OCI-LY7 (cell line): ENCODE data around the gene EPHB1. TPM values are rescaled to one million over a fixed set of nuclear protein-coding genes. Genes with fewer than 3 reads are reported as not detected.

Source experiments
- BruUV-seq: library from RNA; stranded (reverse); fragments of 400-500 nt; replicated peaks from 2 replicates; lab custom pipeline; 2021; lab: Mats Ljungman, UMichigan
- CTCF ChIA-PET: fragments of 300-600 bp; sonication (Branson Sonifier 250); formaldehyde crosslinking; loops from one replicate; lab custom pipeline; 2022; ENCODE audit warnings: antibody characterized with exemption; ENCODE audit not compliant: unreplicated experiment; lab: Charles Lee
- POLR2A ChIA-PET: fragments of 300-600 bp; sonication (Branson Sonifier 250); formaldehyde crosslinking; loops from one replicate; lab custom pipeline; 2022; ENCODE audit warnings: antibody characterized with exemption; lab: Charles Lee
- DNase-seq: peaks from one replicate; pipeline ENCODE4 v3.0.0-alpha.2; 2015; ENCODE audit warnings: low spot score
- H2AFZ ChIP-seq: fragments of 200-600 bp; sonication (generic), shearing (Covaris generic); 2 replicates; pipeline ENCODE4 v1.6.1; 2014; ENCODE audit warnings: mild to moderate bottlenecking, antibody characterized with exemption, low read length, moderate library complexity
- H3K27ac ChIP-seq: fragments of 200-600 bp; sonication (generic); 2 replicates; pipeline ENCODE4 v1.5.1; 2014; ENCODE audit warnings: mixed run types, low read depth, mild to moderate bottlenecking, moderate library complexity, low read length, inconsistent platforms; ENCODE audit not compliant: poor library complexity, severe bottlenecking
- H3K36me3 ChIP-seq: fragments of 200-600 bp; sonication (generic); 2 replicates; pipeline ENCODE4 v1.6.1; 2014; ENCODE audit warnings: mild to moderate bottlenecking, antibody characterized with exemption, low read length, moderate library complexity, mixed read lengths; ENCODE audit not compliant: insufficient read depth
- H3K4me1 ChIP-seq: fragments of 200-600 bp; sonication (generic); 2 replicates; pipeline ENCODE4 v1.5.1; 2014; ENCODE audit warnings: mild to moderate bottlenecking, low read length; ENCODE audit not compliant: insufficient read depth, poor library complexity, severe bottlenecking
- H3K4me2 ChIP-seq: fragments of 200-600 bp; sonication (generic); 2 replicates; pipeline ENCODE4 v1.6.1; 2014; ENCODE audit warnings: mild to moderate bottlenecking, low read length
- H3K4me3 ChIP-seq: fragments of 200-600 bp; sonication (generic); 2 replicates; pipeline ENCODE4 v1.5.1; 2014; ENCODE audit warnings: mild to moderate bottlenecking, low read depth, low read length; ENCODE audit not compliant: poor library complexity, severe bottlenecking
- H3K79me2 ChIP-seq: fragments of 200-600 bp; sonication (generic); 2 replicates; pipeline ENCODE4 v1.6.1; 2016; ENCODE audit warnings: low read depth, mild to moderate bottlenecking, low read length, moderate library complexity, mixed read lengths; ENCODE audit not compliant: insufficient read depth
- H3K9me2 ChIP-seq: fragments of 200-600 bp; sonication (generic); 2 replicates; pipeline ENCODE4 v1.6.1; 2016; ENCODE audit warnings: mild to moderate bottlenecking, low read length, mixed read lengths; ENCODE audit not compliant: insufficient read depth
- H3K9me3 ChIP-seq: fragments of 200-600 bp; sonication (generic); 2 replicates; pipeline ENCODE4 v1.6.1; 2014; ENCODE audit warnings: mild to moderate bottlenecking, mixed run types, low read length, mixed read lengths
- H4K20me1 ChIP-seq: fragments of 200-600 bp; sonication (generic); 2 replicates; pipeline ENCODE4 v1.6.1; 2014; ENCODE audit warnings: mild to moderate bottlenecking, antibody characterized with exemption, low read length, moderate library complexity, mixed read lengths; ENCODE audit not compliant: insufficient read depth
- EZH2phosphoT487 ChIP-seq: fragments of 200-600 bp; sonication (generic); IDR thresholded peaks from 2 replicates; pipeline ENCODE4 v1.6.1; 2018; ENCODE audit warnings: low read depth, borderline replicate concordance, mild to moderate bottlenecking, mixed run types, antibody characterized with exemption, low read length, moderate library complexity, mixed read lengths
- intact Hi-C: fragments of 100-400 bp; cut with micrococcal nuclease; formaldehyde crosslinking; loops from one replicate; pipeline ENCODE4 v1.10.0; 2022; ENCODE audit not compliant: unreplicated experiment
- total RNA-seq, 2 experiments: library from RNA; depleted of rRNA in 1 of 2; stranded (reverse); fragments of >200 nt in 1 of 2; shearing (Covaris generic) in 1 of 2; gene quantifications; 2 replicates each; pipeline ENCODE4 v1.2.3, GENCODE V29; 2014 to 2022
- TF ChIP-seq, protein P1 (sequence below): fragments of 200-600 bp; sonication (generic); conservative IDR thresholded peaks from 2 replicates; pipeline ENCODE4 v1.5.1; 2014; ENCODE audit warnings: mild to moderate bottlenecking, antibody characterized with exemption, low read length, moderate library complexity, mixed read lengths

EPHB1 gene
- total RNA-seq, 2 experiments from 2014 or later = 0.54 to 1.3 TPM

- H3K4me2 ChIP-seq = no peak overlapping the region
- no peak overlapping the region for H3K27ac ChIP-seq
- no peak for TF ChIP-seq EZH2phosphoT487
- TF ChIP-seq, protein P1, sequence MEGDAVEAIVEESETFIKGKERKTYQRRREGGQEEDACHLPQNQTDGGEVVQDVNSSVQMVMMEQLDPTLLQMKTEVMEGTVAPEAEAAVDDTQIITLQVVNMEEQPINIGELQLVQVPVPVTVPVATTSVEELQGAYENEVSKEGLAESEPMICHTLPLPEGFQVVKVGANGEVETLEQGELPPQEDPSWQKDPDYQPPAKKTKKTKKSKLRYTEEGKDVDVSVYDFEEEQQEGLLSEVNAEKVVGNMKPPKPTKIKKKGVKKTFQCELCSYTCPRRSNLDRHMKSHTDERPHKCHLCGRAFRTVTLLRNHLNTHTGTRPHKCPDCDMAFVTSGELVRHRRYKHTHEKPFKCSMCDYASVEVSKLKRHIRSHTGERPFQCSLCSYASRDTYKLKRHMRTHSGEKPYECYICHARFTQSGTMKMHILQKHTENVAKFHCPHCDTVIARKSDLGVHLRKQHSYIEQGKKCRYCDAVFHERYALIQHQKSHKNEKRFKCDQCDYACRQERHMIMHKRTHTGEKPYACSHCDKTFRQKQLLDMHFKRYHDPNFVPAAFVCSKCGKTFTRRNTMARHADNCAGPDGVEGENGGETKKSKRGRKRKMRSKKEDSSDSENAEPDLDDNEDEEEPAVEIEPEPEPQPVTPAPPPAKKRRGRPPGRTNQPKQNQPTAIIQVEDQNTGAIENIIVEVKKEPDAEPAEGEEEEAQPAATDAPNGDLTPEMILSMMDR = no peak
- H3K9me2 ChIP-seq = no peaks in the 10 kb centered on the region
- no peak for DNase-seq
- H3K79me2 ChIP-seq = no peaks in the 10 kb centered on the region
- H2AFZ ChIP-seq = no peak overlapping the region
- no peak overlapping the region for H3K4me3 ChIP-seq
- intact Hi-C loops = no loop called here
- no peaks in the 10 kb centered on the region for H3K36me3 ChIP-seq
- no peaks in the 10 kb centered on the region for H4K20me1 ChIP-seq
- H3K9me3 ChIP-seq = no peaks in the 10 kb centered on the region
- POLR2A ChIA-PET = interaction anchor here (1.0 kb wide), 1 partner anchor 33 kb away, joined by 5 read pairs; no protein-coding TSS in a partner anchor
- H3K4me1 ChIP-seq = peaks cover 23% of the 10 kb centered on the region
- CTCF ChIA-PET = no interaction called here
- BruUV-seq = no TSS peak
These were observed 59.2 kb downstream of the EPHB1 start for GRCh38 chr3:134854254-134854653.

- no peak overlapping the region for H3K4me3 ChIP-seq
- intact Hi-C loops = no loop called here
- no peaks in the 10 kb centered on the region for H3K9me3 ChIP-seq
- peaks cover 16% of the 10 kb centered on the region for H3K4me1 ChIP-seq
- no peak overlapping the region for H3K4me2 ChIP-seq
- no peaks in the 10 kb centered on the region for H3K9me2 ChIP-seq
- no peak for DNase-seq
- BruUV-seq = no TSS peak
- no peak overlapping the region for H2AFZ ChIP-seq
- CTCF ChIA-PET = no interaction called here
- no peaks in the 10 kb centered on the region for H3K36me3 ChIP-seq
- no peak for TF ChIP-seq EZH2phosphoT487
- TF ChIP-seq, protein P1 = no peak
- no peak overlapping the region for H3K27ac ChIP-seq
- no peaks in the 10 kb centered on the region for H3K79me2 ChIP-seq
- no peaks in the 10 kb centered on the region for H4K20me1 ChIP-seq
- POLR2A ChIA-PET = no interaction called here
These were observed 62.3 kb downstream of the EPHB1 start for GRCh38 chr3:134857356-134857755.

GRCh38 chr3:134857776-134858362, 62.8 kb downstream of the EPHB1 start:
- H3K4me2 ChIP-seq = no peak overlapping the region
- no peaks in the 10 kb centered on the region for H3K79me2 ChIP-seq
- no peaks in the 10 kb centered on the region for H4K20me1 ChIP-seq
- no peaks in the 10 kb centered on the region for H3K9me2 ChIP-seq
- H3K4me3 ChIP-seq = no peak overlapping the region
- DNase-seq = no peak
- no TSS peak for BruUV-seq
- TF ChIP-seq EZH2phosphoT487 = no peak
- TF ChIP-seq, protein P1 = no peak
- H3K4me1 ChIP-seq = peaks cover 11% of the 10 kb centered on the region
- no peak overlapping the region for H3K27ac ChIP-seq
- no peaks in the 10 kb centered on the region for H3K9me3 ChIP-seq
- ChIA-PET POLR2A (no interaction called here), CTCF (no interaction called here)
- intact Hi-C loops = no loop called here
- H3K36me3 ChIP-seq = no peaks in the 10 kb centered on the region
- H2AFZ ChIP-seq = no peak overlapping the region
